H9 (cell line): ENCODE data around the gene TEX13D. TPM values are rescaled to one million over a fixed set of nuclear protein-coding genes. Genes with fewer than 3 reads are reported as not detected.

Experiments used
- DNase-seq: peaks from one replicate; pipeline ENCODE4 v3.0.0-alpha.2; 2017
- H2AFZ ChIP-seq: one replicate; pipeline ENCODE4 v1.6.1; 2013; ENCODE audit warnings: mild to moderate bottlenecking, low read length, control low read depth, moderate library complexity
- H2AK5ac ChIP-seq: 2 replicates; pipeline ENCODE4 v1.6.1; 2013; ENCODE audit warnings: low read length, control low read depth, mixed read lengths; ENCODE audit not compliant: insufficient read length
- H2BK120ac ChIP-seq: one replicate; pipeline ENCODE4 v1.6.1; 2013; ENCODE audit warnings: low read depth, mild to moderate bottlenecking, low read length, control low read depth, inconsistent platforms; ENCODE audit not compliant: poor library complexity, severe bottlenecking
- H2BK12ac ChIP-seq: 2 replicates; pipeline ENCODE4 v1.6.1; 2013; ENCODE audit warnings: low read length, control low read depth, mixed read lengths, low read depth; ENCODE audit not compliant: insufficient read length
- H2BK15ac ChIP-seq: 2 replicates; pipeline ENCODE4 v1.6.1; 2013; ENCODE audit warnings: low read depth, low read length, control low read depth
- H2BK20ac ChIP-seq: one replicate; pipeline ENCODE4 v1.6.1; 2013; ENCODE audit warnings: low read depth, mild to moderate bottlenecking, low read length, control low read depth, inconsistent platforms; ENCODE audit not compliant: poor library complexity, severe bottlenecking
- H2BK5ac ChIP-seq: 2 replicates; pipeline ENCODE4 v1.6.1; 2013; ENCODE audit warnings: low read length, control low read depth, mixed read lengths; ENCODE audit not compliant: insufficient read length
- H3K14ac ChIP-seq: 2 replicates; pipeline ENCODE4 v1.6.1; 2013; ENCODE audit warnings: low read length, control low read depth; ENCODE audit not compliant: insufficient read depth
- H3K18ac ChIP-seq: 2 replicates; pipeline ENCODE4 v1.6.1; 2013; ENCODE audit warnings: low read depth, mild to moderate bottlenecking, mixed read lengths, low read length, control low read depth; ENCODE audit not compliant: insufficient read length
- H3K23ac ChIP-seq: 2 replicates; pipeline ENCODE4 v1.6.1; 2013; ENCODE audit warnings: low read length, control low read depth, mixed read lengths, low read depth; ENCODE audit not compliant: insufficient read length
- H3K23me2 ChIP-seq: 2 replicates; pipeline ENCODE4 v1.6.1; 2013; ENCODE audit warnings: low read depth, mild to moderate bottlenecking, mixed read lengths, low read length, control low read depth; ENCODE audit not compliant: insufficient read length, poor library complexity, severe bottlenecking
- H3K27ac ChIP-seq: 2 replicates; pipeline ENCODE4 v1.5.1; 2013; ENCODE audit warnings: low read length, control low read depth, mixed read lengths, low read depth; ENCODE audit not compliant: insufficient read length
- H3K27me3 ChIP-seq: 2 replicates; pipeline ENCODE4 v1.6.1; 2013; ENCODE audit warnings: low read length, control low read depth, inconsistent platforms; ENCODE audit not compliant: insufficient read depth
- H3K4ac ChIP-seq: 2 replicates; pipeline ENCODE4 v1.6.1; 2013; ENCODE audit warnings: low read depth, mild to moderate bottlenecking, control low read depth, inconsistent platforms, low read length, moderate library complexity
- H3K4me1 ChIP-seq: 2 replicates; pipeline ENCODE4 v1.6.1; 2013; ENCODE audit warnings: low read length, control low read depth, inconsistent platforms; ENCODE audit not compliant: insufficient read depth
- H3K4me2 ChIP-seq: 2 replicates; pipeline ENCODE4 v1.6.1; 2013; ENCODE audit warnings: low read length, control low read depth, mixed read lengths; ENCODE audit not compliant: insufficient read length, insufficient read depth
- H3K56ac ChIP-seq: 2 replicates; pipeline ENCODE4 v1.6.1; 2013; ENCODE audit warnings: low read depth, mild to moderate bottlenecking, mixed read lengths, low read length, control low read depth; ENCODE audit not compliant: insufficient read length
- H3K79me1 ChIP-seq: 2 replicates; pipeline ENCODE4 v1.6.1; 2013; ENCODE audit warnings: low read depth, mild to moderate bottlenecking, moderate library complexity, low read length, control low read depth, inconsistent platforms; ENCODE audit not compliant: insufficient read depth, poor library complexity, severe bottlenecking
- H3K79me2 ChIP-seq: 2 replicates; pipeline ENCODE4 v1.6.1; 2013; ENCODE audit warnings: low read length, control low read depth, inconsistent platforms; ENCODE audit not compliant: insufficient read depth
- H3K9ac ChIP-seq: 2 replicates; pipeline ENCODE4 v1.6.1; 2013; ENCODE audit warnings: low read length, control low read depth, mixed read lengths; ENCODE audit not compliant: insufficient read length; ENCODE audit errors: extremely low read depth
- H3K9me3 ChIP-seq: one replicate; pipeline ENCODE4 v1.6.1; 2013; ENCODE audit warnings: low read depth, low read length, inconsistent platforms; ENCODE audit not compliant: control insufficient read depth
- H3T11ph ChIP-seq: one replicate; pipeline ENCODE4 v1.6.1; 2013; ENCODE audit warnings: mild to moderate bottlenecking, low read length, control low read depth, inconsistent platforms
- H4K20me1 ChIP-seq: one replicate; pipeline ENCODE4 v1.6.1; 2013; ENCODE audit not compliant: control insufficient read depth, insufficient read length, insufficient read depth
- H4K5ac ChIP-seq: 2 replicates; pipeline ENCODE4 v1.6.1; 2013; ENCODE audit warnings: low read depth, mild to moderate bottlenecking, mixed read lengths, low read length, control low read depth; ENCODE audit not compliant: insufficient read length
- H4K8ac ChIP-seq: replicated peaks from 2 replicates; pipeline ENCODE4 v1.6.1; 2013; ENCODE audit warnings: low read length, control low read depth, mixed read lengths, low read depth; ENCODE audit not compliant: insufficient read length
- H4K91ac ChIP-seq: 2 replicates; pipeline ENCODE4 v1.6.1; 2013; ENCODE audit warnings: low read depth, mild to moderate bottlenecking, moderate library complexity, mixed read lengths, low read length, control low read depth; ENCODE audit not compliant: insufficient read length
- H3K27ac Mint-ChIP-seq, 3 experiments: 2 replicates in 2 of 3; 3 replicates in 1 of 3; pipeline ENCODE4 v1.8.0; 2020 to 2021; ENCODE audit warnings: mixed read lengths in 3 of 3, mild to moderate bottlenecking in 1 of 3, moderate library complexity in 1 of 3
- H3K27me3 Mint-ChIP-seq: 2 replicates; pipeline ENCODE4 v1.8.0; 2021; ENCODE audit warnings: low read depth, mild to moderate bottlenecking, moderate library complexity, mixed read lengths
- H3K36me3 Mint-ChIP-seq, 3 experiments: 2 replicates in 2 of 3; 3 replicates in 1 of 3; pipeline ENCODE4 v1.8.0; 2020 to 2021; ENCODE audit warnings: low read depth in 3 of 3, mixed read lengths in 3 of 3; ENCODE audit not compliant: insufficient read depth in 1 of 3
- H3K4me1 Mint-ChIP-seq, 2 experiments: 2 replicates each; pipeline ENCODE4 v1.8.0; 2020; ENCODE audit warnings: mixed read lengths in 2 of 2
- H3K4me3 Mint-ChIP-seq, 2 experiments: 2 replicates in 1 of 2; 3 replicates in 1 of 2; pipeline ENCODE4 v1.8.0; 2020 to 2021; ENCODE audit warnings: mild to moderate bottlenecking in 2 of 2, mixed read lengths in 2 of 2, moderate library complexity in 1 of 2
- H3K9me3 Mint-ChIP-seq, 2 experiments: 2 replicates in 1 of 2; 3 replicates in 1 of 2; pipeline ENCODE4 v1.8.0; 2020; ENCODE audit warnings: mild to moderate bottlenecking in 2 of 2, mixed read lengths in 2 of 2, moderate library complexity in 1 of 2
- CTCF ChIP-seq: fragments of 200-600 bp; sonication (generic); conservative IDR thresholded peaks from 3 replicates; pipeline ENCODE4 v1.8.0; 2021; ENCODE audit warnings: antibody characterized with exemption, mild to moderate bottlenecking
- WGBS: extraction: QIAGEN DNeasy Blood & Tissue Kit; methylation state at CpG from one replicate; pipeline ENCODE4 v1.1.7; 2013; ENCODE audit warnings: missing lambda C conversion rate, low lambda C conversion rate, mixed read lengths; ENCODE audit not compliant: insufficient read length; ENCODE audit errors: extremely low coverage; 5-methylcytosine and 5-hydroxymethylcytosine counted together
- total RNA-seq: library from RNA; stranded (reverse); gene quantifications from 2 replicates; pipeline ENCODE4 v1.2.1, GENCODE V29; 2021

TEX13D gene
- total RNA-seq, 1 experiment from 2014 or later: 0.15 TPM

- H2BK12ac ChIP-seq: no peak overlapping the region
- H4K8ac ChIP-seq: no peak overlapping the region
- no peaks in the 10 kb centered on the region for H3K79me2 ChIP-seq
- no peak overlapping the region for H2AFZ ChIP-seq
- no peak overlapping the region for H2BK20ac ChIP-seq
- no peaks in the 10 kb centered on the region for H3K9me3 ChIP-seq
- H3K4me1 ChIP-seq: no peaks in the 10 kb centered on the region
- no peak overlapping the region for H3K9ac ChIP-seq
- H3K27me3 ChIP-seq: no peaks in the 10 kb centered on the region
- H2BK15ac ChIP-seq: no peak overlapping the region
- no peak overlapping the region for H2BK120ac ChIP-seq
- H4K5ac ChIP-seq: no peak overlapping the region
- no peak overlapping the region for H2AK5ac ChIP-seq
- H3K4me1 Mint-ChIP-seq: no peaks in the 10 kb centered on the region
- no peaks in the 10 kb centered on the region for H3K23me2 ChIP-seq
- H3K56ac ChIP-seq: no peak overlapping the region
- no peak overlapping the region for H3K27ac Mint-ChIP-seq
- no CpG with 5 or more reads among the region's 3 CpGs for WGBS
- H3K14ac ChIP-seq: no peak overlapping the region
- H3K4me3 Mint-ChIP-seq: no peak overlapping the region
- H3K79me1 ChIP-seq: no peaks in the 10 kb centered on the region
- TF ChIP-seq CTCF: no peak
- H3K9me3 Mint-ChIP-seq: peaks cover 0 to 3% of the 10 kb centered on the region in 2 experiments; a peak in 2 of 5 replicates
- no peaks in the 10 kb centered on the region for H4K20me1 ChIP-seq
- no peak overlapping the region for H3K27ac ChIP-seq
- DNase-seq: no peak
- H4K91ac ChIP-seq: no peak overlapping the region
- no peaks in the 10 kb centered on the region for H3K36me3 Mint-ChIP-seq
- no peak overlapping the region for H3T11ph ChIP-seq
- H2BK5ac ChIP-seq: no peak overlapping the region
- H3K4me2 ChIP-seq: no peak overlapping the region
- H3K18ac ChIP-seq: no peak overlapping the region
- H3K23ac ChIP-seq: no peak overlapping the region
- H3K4ac ChIP-seq: no peak overlapping the region
- H3K27me3 Mint-ChIP-seq: no peaks in the 10 kb centered on the region
Measured at GRCh38 chrX:124358800-124359383, 26.4 kb downstream of the TEX13D start.
